HG03135 (cell line): Measurements from ENCODE around the gene PHLPP1.

Experiments used
- ATAC-seq: cut with Tn5 transposase; IDR thresholded peaks from one replicate; pipeline ENCODE4 v1.9.1; 2021; ENCODE audit warnings: mild to moderate bottlenecking, moderate library complexity; ENCODE audit not compliant: unreplicated experiment

Gene PHLPP1

DNA sequence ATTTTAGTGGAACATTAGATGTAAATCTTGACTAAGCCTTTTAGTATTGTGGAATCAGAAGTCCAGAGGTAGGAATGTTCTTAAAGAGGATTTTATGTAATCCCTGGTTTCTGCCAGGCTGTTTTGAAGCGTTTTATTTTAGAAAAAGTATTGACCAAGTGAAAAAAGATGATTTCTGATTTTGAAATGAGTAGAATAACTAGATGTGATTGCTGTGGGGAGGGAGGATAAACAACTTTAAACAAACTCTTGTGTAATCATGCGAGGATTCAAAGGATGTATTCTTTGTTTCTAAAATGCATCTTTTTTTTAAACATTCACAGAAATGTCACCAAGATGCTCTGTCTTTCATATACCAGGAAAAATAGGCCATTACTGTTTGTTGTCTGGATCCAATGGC is 53.9 kb downstream of the PHLPP1 start:
- ATAC-seq = no peak

DNA sequence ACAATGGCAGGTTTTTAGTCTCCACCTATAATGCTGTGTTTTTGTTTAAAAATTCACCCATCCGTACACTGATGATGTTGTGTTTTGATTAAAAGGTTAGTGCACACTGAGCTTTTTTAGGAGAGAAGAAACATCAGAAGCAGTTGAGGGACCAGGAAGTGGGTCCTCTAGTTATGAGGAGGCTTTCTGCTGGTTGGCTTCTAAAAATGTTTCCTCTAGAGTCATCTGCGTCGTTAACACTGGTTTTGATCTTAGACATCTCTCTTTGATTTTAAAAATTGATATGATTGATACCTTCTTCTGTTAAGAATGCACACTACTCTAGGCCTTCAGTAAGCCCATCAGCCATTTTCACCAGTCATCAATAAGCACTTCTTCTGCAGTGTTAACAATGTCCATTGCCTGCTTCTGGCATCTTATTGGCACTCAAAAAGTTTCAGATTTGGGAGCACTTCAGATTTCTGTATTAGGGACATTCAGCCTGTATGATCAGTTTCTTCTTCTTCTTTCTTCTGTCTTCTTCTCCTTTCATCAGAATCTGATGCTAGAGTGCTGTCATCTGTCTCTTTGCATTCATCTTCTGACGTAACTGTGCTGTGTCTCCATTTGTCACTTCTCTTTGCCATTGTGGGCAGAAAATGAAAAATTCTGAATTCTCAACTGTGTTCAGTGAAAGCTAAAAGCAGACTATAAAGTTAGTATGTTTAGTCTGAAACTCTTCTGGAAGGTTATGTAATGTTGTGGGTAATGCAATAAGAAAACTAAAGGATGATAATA is 56.3 kb downstream of the PHLPP1 start:
- peak; percentile 56 for ATAC-seq

DNA sequence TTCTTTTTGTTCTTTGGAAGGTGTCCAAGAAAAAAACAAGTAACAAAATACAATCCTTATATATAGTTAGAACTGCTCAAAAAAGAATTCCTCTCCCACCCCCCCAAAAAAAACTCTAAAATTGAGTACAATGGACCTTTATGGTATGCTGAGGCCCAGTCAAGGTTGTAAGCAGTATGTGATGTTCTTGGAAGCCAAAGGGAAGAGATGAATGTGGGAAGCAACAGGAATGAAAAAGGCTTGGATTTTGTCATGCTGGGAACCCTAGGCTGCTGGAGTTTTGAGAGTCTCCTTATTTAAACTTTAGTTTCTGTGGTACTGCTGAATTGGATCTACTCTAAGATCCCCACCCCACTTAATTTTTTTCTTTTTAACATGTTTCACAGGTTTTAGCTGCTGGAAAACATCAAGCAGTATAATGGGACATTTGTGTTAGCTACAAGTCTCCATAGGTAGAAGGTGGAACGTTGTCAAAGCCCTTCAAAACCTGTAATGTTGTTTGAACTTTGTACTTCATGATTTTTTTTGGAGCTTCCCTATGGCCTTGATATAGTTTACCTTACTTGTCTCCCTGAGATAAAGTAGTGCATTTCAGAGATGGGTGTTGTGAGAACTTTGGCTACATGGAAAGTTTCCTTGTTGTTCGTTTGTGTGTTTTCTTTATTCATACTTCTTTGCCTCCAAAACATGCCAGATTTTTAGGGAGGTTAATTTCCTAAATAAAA is 57.7 kb downstream of the PHLPP1 start:
- ATAC-seq = no peak

DNA sequence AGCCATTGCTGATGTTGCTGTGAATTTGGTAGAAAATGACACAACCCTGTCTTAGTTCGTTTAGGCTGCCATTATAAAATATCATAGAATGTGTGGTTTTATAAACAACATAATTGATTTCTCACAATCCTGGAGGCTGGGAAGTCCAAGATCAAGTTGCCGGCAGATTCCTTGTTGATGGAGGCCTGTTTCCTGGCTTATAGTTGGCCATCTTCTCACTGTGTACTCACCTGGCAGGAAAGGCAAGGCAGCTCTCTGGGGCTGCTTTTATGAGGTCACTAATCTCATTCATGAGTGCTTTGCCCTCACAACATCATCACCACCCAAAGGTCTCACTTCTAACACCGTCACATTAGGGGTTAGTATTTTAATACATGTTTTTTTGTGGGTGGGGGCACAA is 58.4 kb downstream of the PHLPP1 start:
- no peak for ATAC-seq

DNA sequence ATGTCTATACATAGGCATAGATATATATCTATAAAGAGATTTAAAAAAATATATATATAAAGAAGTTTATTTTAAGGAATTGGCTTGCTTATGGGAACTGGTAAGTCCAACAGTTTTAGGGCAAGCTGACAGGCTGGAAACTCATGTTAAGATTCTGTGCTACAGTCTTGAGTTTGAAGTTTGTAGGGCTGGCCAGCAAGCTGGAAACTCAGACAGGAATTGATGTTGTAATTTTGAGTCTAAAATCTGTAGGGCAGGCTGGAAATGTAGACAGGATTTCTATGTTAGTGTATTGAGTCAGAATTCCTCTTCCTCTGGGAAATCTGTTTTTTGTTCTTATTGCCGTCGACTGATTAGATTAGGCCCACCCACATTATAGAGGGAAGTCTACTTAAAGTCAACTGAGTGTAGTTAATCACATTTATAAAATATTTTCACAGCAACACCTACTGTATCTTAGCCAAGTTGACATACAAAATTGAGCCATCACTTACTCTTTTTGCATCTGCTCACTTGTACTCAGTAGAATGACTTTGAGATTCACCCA is 60.8 kb downstream of the PHLPP1 start:
- no peak for ATAC-seq

DNA sequence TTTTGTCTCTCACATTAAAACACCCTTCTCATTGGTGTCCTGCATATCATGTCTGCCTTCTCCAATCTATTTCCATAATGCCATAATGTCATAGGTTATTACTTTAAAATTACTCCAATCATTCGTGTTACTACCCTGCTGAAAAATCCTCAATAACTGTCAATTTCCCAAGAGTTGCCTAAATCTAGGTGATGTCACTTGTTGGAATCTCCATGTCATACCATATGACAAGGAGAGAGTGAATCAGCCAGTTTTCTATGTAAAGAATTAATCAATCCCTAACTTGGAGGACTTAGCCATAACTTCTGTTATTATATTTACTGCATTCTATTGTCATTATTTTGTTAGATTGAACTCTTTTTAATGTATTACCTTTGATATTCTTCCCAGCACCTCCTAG is 62.5 kb downstream of the PHLPP1 start:
- no peak for ATAC-seq

DNA sequence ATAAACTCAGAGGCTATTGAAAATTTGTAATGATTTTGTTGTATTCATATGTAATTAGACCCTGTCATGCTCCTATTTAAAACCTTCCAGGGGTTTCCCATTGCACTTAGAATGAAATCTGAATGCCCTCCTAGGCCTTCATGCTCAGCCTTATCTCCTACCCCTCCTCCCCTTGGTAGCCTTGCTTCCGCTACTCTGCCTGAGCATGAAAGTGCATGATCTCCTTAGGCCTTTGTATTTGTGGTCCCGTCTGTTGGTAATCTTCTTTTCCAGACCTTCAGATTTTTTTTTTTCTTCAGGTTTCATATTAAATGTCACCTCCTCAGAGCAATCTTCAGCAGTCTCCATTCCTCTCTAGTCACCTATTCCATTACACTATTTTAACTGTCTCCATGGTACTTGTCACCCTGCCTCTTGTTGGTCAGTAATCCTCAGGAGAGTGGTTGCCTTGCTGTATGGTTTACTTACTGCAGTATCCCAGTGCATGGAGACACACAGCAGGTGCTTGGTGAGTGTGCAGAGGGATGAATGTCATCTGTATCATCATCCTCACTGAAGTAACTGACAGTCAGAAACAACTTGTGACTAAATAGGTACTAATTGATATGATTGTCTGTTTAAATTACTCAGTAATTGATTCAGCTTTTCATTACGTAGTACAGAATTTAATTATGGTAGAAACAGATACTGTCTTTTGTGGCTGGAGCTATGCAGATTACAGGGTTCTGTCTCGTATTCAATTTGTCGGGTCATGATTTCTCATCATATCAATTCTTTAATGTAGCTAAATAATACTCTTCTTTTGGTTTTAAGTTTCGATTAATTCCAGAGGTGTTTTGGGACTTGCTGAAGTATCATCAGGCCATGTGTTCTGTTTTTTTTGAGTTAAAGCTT is 63.9 kb downstream of the PHLPP1 start:
- ATAC-seq = no peak

DNA sequence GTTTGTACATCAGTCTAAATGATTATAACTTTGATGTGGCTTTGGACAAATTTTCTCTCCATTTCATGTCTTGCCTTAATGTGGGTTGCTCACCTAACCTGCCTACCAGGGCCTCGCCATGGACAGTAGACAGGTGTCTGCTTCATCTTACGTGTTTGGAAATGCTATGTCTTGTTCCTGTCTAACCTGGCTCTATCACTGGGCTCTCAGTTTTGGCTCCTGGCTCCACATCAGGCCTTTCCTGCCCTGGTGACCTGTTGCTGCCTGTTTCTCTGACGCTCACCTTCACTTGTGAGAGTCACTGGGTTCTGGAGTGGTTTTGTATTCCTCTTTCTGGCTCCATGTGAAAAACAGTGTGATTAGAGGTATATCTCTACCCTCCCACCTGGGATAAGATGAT is 65.9 kb downstream of the PHLPP1 start:
- no peak for ATAC-seq

DNA sequence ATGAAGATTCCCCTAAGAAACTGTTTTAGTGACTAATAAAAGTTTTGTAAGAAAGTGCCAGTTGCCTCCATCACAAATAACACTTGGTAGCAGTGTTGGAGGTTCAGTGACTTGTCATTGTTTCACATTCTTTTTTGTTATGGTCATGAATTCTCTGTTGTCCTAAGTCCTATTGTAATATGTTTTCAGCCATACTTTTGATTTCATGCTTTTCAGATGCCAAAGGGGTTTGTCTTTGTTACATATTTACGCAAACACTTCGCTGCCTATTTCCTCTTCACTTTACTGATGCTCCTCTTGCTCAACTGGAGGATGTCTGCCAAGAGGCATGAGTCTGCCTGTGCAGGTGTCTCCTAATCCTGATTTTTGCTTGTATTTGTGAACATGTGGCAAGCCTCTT is 66.6 kb downstream of the PHLPP1 start:
- no peak for ATAC-seq

DNA sequence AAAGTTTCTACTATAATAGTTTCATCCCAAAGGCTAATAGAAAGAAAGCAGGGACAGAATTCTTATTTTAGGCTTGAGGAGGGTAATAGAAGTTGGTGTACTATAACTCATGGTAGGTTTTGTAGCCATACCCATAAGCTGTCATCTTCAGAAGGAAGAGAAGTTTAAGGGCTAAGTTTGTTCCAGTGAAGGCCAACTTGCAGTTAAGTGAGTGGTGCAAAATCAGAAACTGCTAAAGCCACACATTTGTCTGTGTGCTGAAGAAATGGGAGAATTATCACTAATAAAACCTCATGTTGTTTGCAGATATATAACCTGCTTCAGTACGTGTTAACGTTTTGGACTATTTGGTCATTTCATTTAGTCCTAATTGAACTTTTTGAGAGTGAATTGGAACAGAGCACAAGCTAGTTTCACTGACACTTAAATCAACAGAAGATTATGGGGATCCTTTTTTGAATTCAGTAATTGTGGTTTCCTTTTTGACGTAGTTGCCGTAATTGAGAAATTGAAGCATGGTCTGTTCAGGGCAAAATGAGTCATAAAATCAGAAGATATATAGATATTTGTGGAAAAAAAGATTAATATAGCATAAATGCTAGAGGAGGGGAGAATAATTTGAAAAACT is 69.1 kb downstream of the PHLPP1 start:
- no peak for ATAC-seq

DNA sequence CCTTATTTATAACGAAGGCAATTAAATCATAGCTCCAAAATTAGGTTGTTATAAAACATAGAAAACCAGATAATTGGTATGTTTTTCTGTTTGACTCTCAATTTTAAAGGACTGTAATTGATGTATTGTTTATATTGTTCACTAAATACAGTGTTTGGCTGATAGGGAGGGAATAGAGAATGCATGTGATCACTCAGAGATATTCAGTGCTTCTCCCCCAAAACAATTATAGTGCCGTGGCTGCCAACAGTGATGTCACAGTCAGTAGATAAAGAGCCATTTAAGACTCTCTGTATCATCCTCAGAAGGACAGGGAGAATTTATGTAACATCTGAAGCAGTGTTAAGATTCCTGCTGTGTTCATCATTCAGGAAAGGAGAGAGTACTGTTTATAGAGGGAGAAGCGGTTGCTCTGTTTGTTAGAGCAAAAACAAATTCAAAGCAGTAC is 69.6 kb downstream of the PHLPP1 start:
- no peak for ATAC-seq

DNA sequence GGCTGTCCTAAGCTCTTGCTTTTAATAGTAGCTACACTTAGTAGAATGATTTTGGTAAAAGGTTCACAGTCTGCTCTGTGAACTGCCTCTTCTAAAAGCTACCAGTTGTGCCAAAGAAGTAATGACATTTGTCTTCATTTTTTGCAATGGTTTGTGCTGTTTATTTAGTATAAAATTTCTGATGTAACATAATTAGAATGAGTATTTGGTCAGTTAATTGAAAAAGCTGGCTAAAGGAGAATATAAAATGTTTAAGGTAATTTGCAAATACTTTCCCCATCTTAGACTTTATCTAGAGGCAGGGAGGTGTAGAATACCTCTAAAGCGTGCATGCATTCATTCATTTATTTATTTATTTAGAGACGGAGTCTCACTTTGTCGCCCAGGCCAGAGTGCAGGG is 71.3 kb downstream of the PHLPP1 start:
- no peak for ATAC-seq

DNA sequence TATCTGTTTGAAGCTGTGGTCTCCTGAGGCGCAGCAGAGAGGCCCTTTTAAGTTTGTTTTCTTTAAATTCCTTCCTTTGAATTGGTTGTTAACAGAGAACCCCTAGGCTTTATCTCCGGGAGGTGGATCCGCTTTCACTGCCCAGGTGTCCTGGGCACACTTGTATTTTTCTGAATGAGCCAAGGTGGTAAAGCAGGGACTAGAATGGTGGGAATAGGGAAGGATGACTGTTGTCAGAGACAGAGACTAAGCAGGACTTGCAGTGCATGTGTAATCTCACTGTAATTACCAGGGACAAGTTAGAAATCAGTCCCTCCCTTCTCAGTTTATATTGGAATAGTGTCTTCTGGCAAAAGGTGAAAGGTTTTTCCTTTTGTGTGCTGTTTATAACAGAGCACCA is 72.8 kb downstream of the PHLPP1 start:
- no peak for ATAC-seq

DNA sequence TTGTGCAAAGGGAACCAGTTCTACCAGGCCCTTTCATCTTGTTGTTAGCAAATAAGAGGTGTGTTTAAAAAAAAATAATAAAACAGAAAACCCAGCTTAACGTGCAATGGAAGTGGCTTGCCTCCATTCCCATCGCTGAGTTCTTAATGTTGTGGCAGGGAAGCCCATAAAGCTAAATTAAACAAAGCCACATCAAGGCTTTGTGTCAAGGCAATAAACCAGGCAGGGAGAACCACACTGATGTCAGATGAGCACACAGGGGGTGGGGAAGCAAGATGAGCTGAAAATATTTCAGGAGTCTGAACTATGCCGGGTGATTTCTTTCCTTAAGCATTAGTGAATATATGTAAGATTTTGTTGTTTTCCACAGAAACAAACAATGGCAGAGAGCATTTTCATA is 73.5 kb downstream of the PHLPP1 start:
- no peak for ATAC-seq

DNA sequence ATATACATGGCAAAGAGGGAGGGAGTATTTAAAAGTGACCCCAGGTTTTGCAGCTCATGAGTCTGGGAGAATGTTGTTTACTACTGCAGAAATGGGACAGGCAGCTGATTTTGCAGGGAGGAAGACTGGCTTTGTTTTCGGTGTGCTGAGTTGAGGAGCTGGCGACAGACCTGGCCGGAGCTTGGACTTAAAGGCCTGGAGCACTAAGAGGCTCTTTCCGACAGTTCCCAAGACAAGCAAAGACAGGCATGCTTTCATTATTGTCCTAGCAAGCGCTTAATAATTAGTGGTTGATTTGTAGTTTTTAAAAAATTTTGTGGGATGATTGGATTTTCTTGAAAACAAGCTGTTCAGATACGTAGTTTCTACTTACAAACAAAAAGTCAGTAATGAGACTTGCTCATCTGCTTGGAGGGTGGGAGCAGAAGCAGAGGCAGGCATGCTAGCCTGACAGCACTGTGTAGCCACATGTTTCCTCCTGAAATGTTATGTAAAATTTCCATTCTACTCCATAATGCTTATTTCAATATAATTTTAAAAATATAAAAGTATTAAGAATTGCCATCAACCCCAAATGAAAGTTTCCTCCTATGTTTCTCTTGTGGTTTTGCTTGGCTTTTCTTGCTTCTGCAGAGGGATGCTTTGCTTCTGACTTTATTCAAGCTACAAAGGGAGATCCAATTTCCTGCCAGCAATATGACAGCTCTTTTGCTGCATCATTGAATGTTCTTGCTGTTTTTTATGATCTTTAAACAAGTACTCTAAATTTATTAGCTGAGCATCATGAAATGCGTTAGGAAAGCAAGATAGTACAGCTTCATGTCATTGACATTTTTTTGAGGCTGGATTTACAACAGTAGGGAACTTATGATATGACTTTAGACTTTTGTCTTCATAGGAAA is 75.8 kb downstream of the PHLPP1 start:
- ATAC-seq = no peak

DNA sequence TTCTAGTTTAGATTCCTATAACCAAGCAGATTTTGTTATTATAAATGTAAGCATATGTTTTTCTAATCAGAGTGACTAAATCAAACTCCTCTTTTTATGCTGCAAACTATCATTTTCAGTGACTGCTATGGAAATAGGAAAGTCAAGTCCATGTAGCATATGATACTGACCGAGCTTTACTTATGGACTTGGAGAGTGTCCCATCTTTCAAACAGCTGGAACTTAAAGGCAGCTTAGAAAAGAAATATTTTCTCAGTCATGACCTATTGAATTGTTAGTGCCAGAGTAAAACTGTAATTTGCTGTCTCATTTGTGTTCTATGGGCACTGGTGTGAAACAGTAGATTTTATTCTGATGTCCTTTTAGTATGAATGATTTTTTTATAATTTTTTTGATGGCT is 76.7 kb downstream of the PHLPP1 start:
- no peak for ATAC-seq

DNA sequence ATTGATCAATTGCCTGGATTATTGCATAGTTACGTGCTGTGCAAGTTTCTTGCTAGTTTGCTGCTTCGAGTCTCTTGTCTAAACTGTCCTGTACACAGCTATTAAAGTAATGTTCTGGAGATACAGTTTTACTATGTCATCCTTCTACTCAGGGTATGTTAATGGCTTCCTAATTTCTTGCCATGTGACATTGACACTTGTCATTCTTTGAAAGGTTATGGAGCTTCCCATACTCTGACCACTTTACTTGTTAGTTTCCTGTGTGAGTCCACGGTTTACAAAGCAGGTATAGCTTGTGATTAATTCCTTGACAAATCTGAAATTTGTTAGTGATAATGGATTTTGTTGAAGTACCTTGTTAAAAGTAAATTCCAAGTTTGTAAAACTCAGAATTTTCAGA is 80.5 kb downstream of the PHLPP1 start:
- no peak for ATAC-seq

DNA sequence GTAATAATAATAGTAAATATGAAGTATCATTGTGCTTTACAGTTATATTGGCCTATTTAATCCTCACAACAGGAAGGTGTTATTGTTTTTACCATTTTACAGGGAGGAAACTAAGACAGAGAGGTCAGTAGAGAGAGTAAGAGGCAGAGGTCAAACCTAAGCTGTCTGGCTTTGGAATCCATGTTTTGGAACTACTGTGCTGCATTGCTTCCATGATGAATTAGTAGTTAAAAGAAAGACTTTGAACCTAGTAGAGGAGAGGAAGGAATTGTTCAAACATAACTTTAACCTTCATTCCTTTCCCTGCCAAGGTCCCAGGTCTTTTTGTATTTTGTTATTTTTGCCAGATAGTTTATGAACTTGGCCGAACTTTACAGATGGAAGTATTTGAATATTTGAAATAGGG is 80.9 kb downstream of the PHLPP1 start:
- ATAC-seq = no peak

DNA sequence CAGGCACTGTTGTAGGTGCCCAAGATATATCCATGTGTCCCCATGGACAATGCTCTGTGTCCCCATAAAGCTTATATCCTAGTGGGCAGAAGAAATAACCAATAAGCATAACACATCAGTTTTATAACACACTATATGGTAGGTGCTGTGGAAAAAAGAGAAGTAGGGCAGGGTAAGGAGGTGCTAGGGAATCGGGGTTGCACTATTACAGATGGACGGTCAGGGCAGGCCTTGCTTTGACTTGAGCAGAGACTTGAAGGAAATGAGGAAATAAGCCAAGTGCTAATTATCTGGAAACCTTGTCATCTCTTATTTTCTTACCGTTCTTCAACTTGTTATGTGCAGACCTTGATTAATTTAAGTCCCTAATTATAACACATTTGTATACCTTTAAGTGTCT is 82.0 kb downstream of the PHLPP1 start:
- no peak for ATAC-seq

DNA sequence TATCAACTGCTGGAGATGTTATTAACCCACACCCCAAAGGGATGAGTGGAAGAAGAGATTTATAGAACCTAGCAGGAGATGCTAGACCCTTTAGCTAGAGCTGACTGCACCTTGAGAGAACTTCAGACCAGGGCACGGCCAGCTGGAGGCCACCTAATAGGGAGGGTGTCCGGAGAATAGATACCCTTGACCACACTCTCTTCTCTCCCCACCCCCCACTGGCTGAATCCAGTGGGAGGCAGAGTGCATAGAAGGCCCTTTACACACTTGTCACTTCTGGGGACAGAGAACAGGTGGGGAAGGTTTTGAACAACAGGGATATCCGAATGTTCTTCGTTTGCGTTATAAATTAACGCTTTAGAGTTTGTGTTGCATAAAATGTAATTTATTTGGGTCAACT is 84.6 kb downstream of the PHLPP1 start:
- no peak for ATAC-seq
